ENCODE data around the gene XPR1.

The XPR1 gene

GRCh38 chr1:180754453-180754852, 122.6 kb downstream of the XPR1 start:
- Mint-ChIP-seq H3K4me3 (no peak overlapping the region), H3K27ac (peak overlapping the region; percentile 70), H3K9me3 (peaks cover 19% of the 10 kb centered on the region), H3K4me1 (no peaks in the 10 kb centered on the region), H3K36me3 (ENCODE audit: low read depth) (peaks cover 26% of the 10 kb centered on the region), H3K27me3 (ENCODE audit: low read depth, poor library complexity) (no peaks in the 10 kb centered on the region)
- TF ChIP-seq, protein P1, sequence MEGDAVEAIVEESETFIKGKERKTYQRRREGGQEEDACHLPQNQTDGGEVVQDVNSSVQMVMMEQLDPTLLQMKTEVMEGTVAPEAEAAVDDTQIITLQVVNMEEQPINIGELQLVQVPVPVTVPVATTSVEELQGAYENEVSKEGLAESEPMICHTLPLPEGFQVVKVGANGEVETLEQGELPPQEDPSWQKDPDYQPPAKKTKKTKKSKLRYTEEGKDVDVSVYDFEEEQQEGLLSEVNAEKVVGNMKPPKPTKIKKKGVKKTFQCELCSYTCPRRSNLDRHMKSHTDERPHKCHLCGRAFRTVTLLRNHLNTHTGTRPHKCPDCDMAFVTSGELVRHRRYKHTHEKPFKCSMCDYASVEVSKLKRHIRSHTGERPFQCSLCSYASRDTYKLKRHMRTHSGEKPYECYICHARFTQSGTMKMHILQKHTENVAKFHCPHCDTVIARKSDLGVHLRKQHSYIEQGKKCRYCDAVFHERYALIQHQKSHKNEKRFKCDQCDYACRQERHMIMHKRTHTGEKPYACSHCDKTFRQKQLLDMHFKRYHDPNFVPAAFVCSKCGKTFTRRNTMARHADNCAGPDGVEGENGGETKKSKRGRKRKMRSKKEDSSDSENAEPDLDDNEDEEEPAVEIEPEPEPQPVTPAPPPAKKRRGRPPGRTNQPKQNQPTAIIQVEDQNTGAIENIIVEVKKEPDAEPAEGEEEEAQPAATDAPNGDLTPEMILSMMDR (IDR thresholded peaks at IDR 0.05), result no peak
- no peak for DNase-seq

- Mint-ChIP-seq H3K27me3 (ENCODE audit: low read depth, poor library complexity) (no peaks in the 10 kb centered on the region), H3K4me1 (no peaks in the 10 kb centered on the region), H3K4me3 (no peak overlapping the region), H3K9me3 (peaks cover 29% of the 10 kb centered on the region), H3K36me3 (ENCODE audit: low read depth) (peaks cover 26% of the 10 kb centered on the region), H3K27ac (no peak overlapping the region)
- no peak for DNase-seq
- TF ChIP-seq, protein P1 (IDR thresholded peaks at IDR 0.05), result no peak
These were observed 125.8 kb downstream of the XPR1 start for GRCh38 chr1:180757657-180758056.

DNA sequence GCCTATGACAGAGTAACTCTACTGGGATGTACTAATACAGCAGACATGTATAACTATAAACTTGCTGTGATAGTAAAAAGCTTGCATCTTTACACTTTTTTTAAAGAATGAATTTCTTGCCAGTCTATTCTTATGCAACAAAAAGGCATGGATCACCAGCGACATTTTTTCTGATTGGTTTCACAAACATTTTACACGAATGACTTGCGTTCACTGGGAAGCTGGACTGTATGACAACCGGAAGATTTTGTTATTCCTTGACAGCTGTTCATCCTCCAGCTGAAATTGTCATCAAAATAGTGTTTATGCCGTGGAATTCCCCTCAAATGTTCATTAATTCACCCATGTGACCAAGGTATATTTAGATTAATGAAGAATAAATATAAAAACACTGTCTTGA, 131.0 kb downstream of the XPR1 start:
- DNase-seq, result no peak
- Mint-ChIP-seq H3K4me3 (no peak overlapping the region), H3K27ac (no peak overlapping the region), H3K36me3 (ENCODE audit: low read depth) (peaks cover 9% of the 10 kb centered on the region), H3K9me3 (peaks cover 17% of the 10 kb centered on the region), H3K27me3 (ENCODE audit: low read depth, poor library complexity) (no peaks in the 10 kb centered on the region), H3K4me1 (no peaks in the 10 kb centered on the region)
- TF ChIP-seq, protein P1 (IDR thresholded peaks at IDR 0.05), result no peak

- no peaks in the 10 kb centered on the region for H3K4me1 Mint-ChIP-seq
- DNase-seq, result no peak
- no peaks in the 10 kb centered on the region for H3K27me3 Mint-ChIP-seq (ENCODE audit: low read depth, poor library complexity)
- H3K9me3 Mint-ChIP-seq, result peaks cover 9% of the 10 kb centered on the region
- H3K36me3 Mint-ChIP-seq (ENCODE audit: low read depth), result peaks cover 4% of the 10 kb centered on the region
- TF ChIP-seq, protein P1 (IDR thresholded peaks at IDR 0.05), result no peak
- H3K27ac Mint-ChIP-seq, result peak overlapping the region; percentile 51
- no peak overlapping the region for H3K4me3 Mint-ChIP-seq
These were observed 133.3 kb downstream of the XPR1 start for GRCh38 chr1:180765151-180765550.

DNA sequence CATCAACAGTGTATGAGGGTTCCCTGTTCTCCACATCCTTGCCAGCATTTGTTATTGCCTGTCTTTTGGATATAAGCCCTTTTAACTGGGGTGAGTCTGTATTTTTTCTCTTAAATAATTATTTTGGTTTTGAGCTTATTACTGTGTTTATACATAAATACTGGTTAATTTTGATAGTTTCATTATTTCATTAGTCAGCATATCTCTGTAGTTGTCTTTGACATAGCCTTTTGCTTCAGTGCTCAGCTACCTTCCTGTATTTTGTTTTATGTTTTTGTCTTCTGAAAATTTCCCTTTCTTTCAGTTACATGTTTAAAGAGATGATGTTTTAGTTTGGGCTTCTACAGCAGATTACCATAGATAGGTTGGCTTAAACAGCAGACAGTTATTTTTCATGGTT, 138.1 kb downstream of the XPR1 start:
- TF ChIP-seq, protein P1 (IDR thresholded peaks at IDR 0.05), result no peak
- H3K9me3 Mint-ChIP-seq, result peaks cover 25% of the 10 kb centered on the region
- peaks cover 3% of the 10 kb centered on the region for H3K27me3 Mint-ChIP-seq (ENCODE audit: low read depth, poor library complexity)
- no peak overlapping the region for H3K4me3 Mint-ChIP-seq
- H3K27ac Mint-ChIP-seq, result no peak overlapping the region
- H3K4me1 Mint-ChIP-seq, result no peaks in the 10 kb centered on the region
- peaks cover 36% of the 10 kb centered on the region for H3K36me3 Mint-ChIP-seq (ENCODE audit: low read depth)
- no peak for DNase-seq

- Mint-ChIP-seq H3K36me3 (ENCODE audit: low read depth) (peaks cover 37% of the 10 kb centered on the region), H3K27me3 (ENCODE audit: low read depth, poor library complexity) (peaks cover 3% of the 10 kb centered on the region), H3K4me1 (no peaks in the 10 kb centered on the region), H3K9me3 (peaks cover 25% of the 10 kb centered on the region), H3K4me3 (no peak overlapping the region), H3K27ac (no peak overlapping the region)
- no peak for DNase-seq
- TF ChIP-seq, protein P1 (IDR thresholded peaks at IDR 0.05), result no peak
These were observed 141.5 kb downstream of the XPR1 start for GRCh38 chr1:180773210-180773865.
